Stimulated activated CD4-positive, alpha-beta T cell treated with anti-CD3 and anti-CD28 coated beads, Interleukin-15, amount 100 ng/mL, for 24 hours (primary cell): ENCODE results near the gene SLC25A42.
"Not testable (repeated sequence)": the region's sequence is repeated elsewhere in the genome, so short reads cannot be mapped to it uniquely, and the experiment has no call there.

ENCODE experiments used
- DNase-seq: peaks from one replicate; pipeline ENCODE4 v3.0.0-alpha.2; 2020

The SLC25A42 gene

GRCh38 chr19:19107654-19108053 lies 43.9 kb downstream of the SLC25A42 start:
- DNase-seq: no peak

GRCh38 chr19:19109601-19110000 lies 45.8 kb downstream of the SLC25A42 start:
- DNase-seq: no peak

- DNase-seq: peak; percentile 45
Observed at GRCh38 chr19:19110410-19111135, 46.8 kb downstream of the SLC25A42 start.

GRCh38 chr19:19111136-19111835 lies 47.5 kb downstream of the SLC25A42 start:
- no peak for DNase-seq

GRCh38 chr19:19111967-19112580 lies 48.3 kb downstream of the SLC25A42 start:
- no peak for DNase-seq

GRCh38 chr19:19113040-19113626 lies 49.3 kb downstream of the SLC25A42 start:
- no peak for DNase-seq

- peak; percentile 67 for DNase-seq
Observed at GRCh38 chr19:19115954-19116353, 52.2 kb downstream of the SLC25A42 start.

GRCh38 chr19:19119325-19120237 lies 55.8 kb downstream of the SLC25A42 start:
- no peak for DNase-seq

GRCh38 chr19:19120308-19121231 lies 56.8 kb downstream of the SLC25A42 start:
- peak; percentile 56 for DNase-seq

GRCh38 chr19:19121371-19121770 lies 57.6 kb downstream of the SLC25A42 start:
- DNase-seq: no peak

- DNase-seq: no peak
Observed at GRCh38 chr19:19122902-19123301, 59.1 kb downstream of the SLC25A42 start.

- no peak for DNase-seq
Observed at GRCh38 chr19:19123386-19123785, 59.6 kb downstream of the SLC25A42 start.

- DNase-seq: no peak
Observed at GRCh38 chr19:19126102-19126501, 62.3 kb downstream of the SLC25A42 start.

GRCh38 chr19:19131989-19132388 lies 68.2 kb downstream of the SLC25A42 start:
- no peak for DNase-seq

- no peak for DNase-seq
Observed at GRCh38 chr19:19132912-19133311, 69.1 kb downstream of the SLC25A42 start.

- DNase-seq: no peak
Observed at GRCh38 chr19:19133985-19134384, 70.2 kb downstream of the SLC25A42 start.

- DNase-seq: peak; percentile 53
Observed at GRCh38 chr19:19134687-19135158, 70.9 kb downstream of the SLC25A42 start.

- DNase-seq: not testable (repeated sequence)
Observed at GRCh38 chr19:19135713-19136112, 71.9 kb downstream of the SLC25A42 start.

GRCh38 chr19:19137556-19138108 lies 73.8 kb downstream of the SLC25A42 start:
- peak; percentile 17 for DNase-seq

- peak; percentile 98 for DNase-seq
Observed at GRCh38 chr19:19138109-19138981, 74.6 kb downstream of the SLC25A42 start, which contains the start of gene TMEM161A. Gene TMEM161A, minus strand, starts transcription at chr19:19138478. Its CDS starts 50 bp downstream, at chr19:19138428.
